Keratinocyte (primary cell): ENCODE results near the gene TACR2. TPM values are rescaled to one million over a fixed set of nuclear protein-coding genes. Genes with fewer than 3 reads are reported as not detected.

Source experiments
- DNase-seq: peaks from one replicate; pipeline ENCODE4 v3.0.0-alpha.2; 2011; ENCODE audit warnings: low read depth, missing footprints, low spot score
- FAIRE-seq: peaks from 2 replicates; lab custom pipeline; 2011; peaks lifted over from hg19 to GRCh38; lab: Jason Lieb, UNC
- H2AFZ ChIP-seq: 2 replicates; pipeline ENCODE4 v1.6.0; 2012; ENCODE audit warnings: low read length, control low read depth, inconsistent platforms; ENCODE audit not compliant: control insufficient read depth
- H3K27ac ChIP-seq: 2 replicates; pipeline ENCODE4 v1.5.1; 2011; ENCODE audit warnings: low read length; ENCODE audit not compliant: control insufficient read depth, insufficient read depth
- H3K27me3 ChIP-seq: 3 replicates; pipeline ENCODE4 v1.6.0; 2011; ENCODE audit warnings: low read length; ENCODE audit not compliant: control insufficient read depth, insufficient read depth; ENCODE audit errors: extremely low read depth
- H3K36me3 ChIP-seq, 2 experiments: 2 replicates in 1 of 2; 3 replicates in 1 of 2; pipeline ENCODE4 v1.5.1; 2011; ENCODE audit warnings: low read length in 2 of 2, mild to moderate bottlenecking in 1 of 2; ENCODE audit not compliant: control insufficient read depth in 2 of 2, insufficient read depth in 2 of 2; ENCODE audit errors: extremely low read depth in 1 of 2
- H3K4me1 ChIP-seq: 3 replicates; pipeline ENCODE4 v1.5.1; 2011; ENCODE audit warnings: low read length; ENCODE audit not compliant: control insufficient read depth, insufficient read depth; ENCODE audit errors: extremely low read depth
- H3K4me2 ChIP-seq: 3 replicates; pipeline ENCODE4 v1.6.0; 2011; ENCODE audit warnings: low read depth, low read length; ENCODE audit not compliant: control insufficient read depth, insufficient read depth; ENCODE audit errors: extremely low read depth
- H3K4me3 ChIP-seq, 3 experiments: fragments of 200-600 bp in 1 of 3; sonication (generic) in 1 of 3; 2 replicates in 2 of 3; 3 replicates in 1 of 3; pipeline ENCODE4 v1.5.1; 2011 to 2016; ENCODE audit warnings: low read length in 3 of 3, mild to moderate bottlenecking in 3 of 3, control low read depth in 2 of 3, inconsistent platforms in 1 of 3, low read depth in 1 of 3, mixed read lengths in 1 of 3, mixed run types in 1 of 3, moderate library complexity in 1 of 3; ENCODE audit not compliant: control insufficient read depth in 2 of 3, insufficient read depth in 2 of 3; ENCODE audit errors: extremely low read depth in 1 of 3
- H3K79me2 ChIP-seq: 2 replicates; pipeline ENCODE4 v1.6.0; 2012; ENCODE audit warnings: low read length; ENCODE audit not compliant: control insufficient read depth, insufficient read depth
- H3K9ac ChIP-seq: 3 replicates; pipeline ENCODE4 v1.6.0; 2011; ENCODE audit warnings: low read length; ENCODE audit not compliant: control insufficient read depth, insufficient read depth; ENCODE audit errors: extremely low read depth
- H3K9me1 ChIP-seq: 3 replicates; pipeline ENCODE4 v1.6.0; 2011; ENCODE audit warnings: low read length; ENCODE audit not compliant: control insufficient read depth, insufficient read depth; ENCODE audit errors: extremely low read depth
- H3K9me3 ChIP-seq: 2 replicates; pipeline ENCODE4 v1.5.1; 2012; ENCODE audit warnings: low read depth, low read length; ENCODE audit not compliant: control insufficient read depth
- H4K20me1 ChIP-seq: 3 replicates; pipeline ENCODE4 v1.6.0; 2011; ENCODE audit warnings: low read length; ENCODE audit not compliant: control insufficient read depth, insufficient read depth; ENCODE audit errors: extremely low read depth
- EZH2 ChIP-seq: IDR thresholded peaks from one replicate; pipeline ENCODE4 v1.6.1; 2012; ENCODE audit warnings: inconsistent platforms, mild to moderate bottlenecking, low read length, moderate library complexity
- dilution Hi-C: fragments of 300-500 bp; cut with MboI; formaldehyde crosslinking; loops from one replicate; pipeline ENCODE4 v1.7.0; 2020; ENCODE audit warnings: low sequenced_read_pairs; ENCODE audit not compliant: extremely low pct_ligation_motif_present
- polyA plus RNA-seq, 5 experiments: library from polyadenylated mRNA; depleted of rRNA in 3 of 5; stranded (reverse) in 3 of 5; stranded (forward) in 1 of 5; unstranded in 1 of 5; fragments of >200 nt; gene quantifications; 1 replicate in 1 of 5; 2 replicates in 3 of 5; 3 replicates in 1 of 5; pipeline versions ENCODE4 v1.2.1 to v1.2.3, GENCODE V29; 2011 to 2012; ENCODE audit warnings: missing spikeins in 2 of 5, low read depth in 1 of 5, low replicate concordance in 1 of 5
- TF ChIP-seq, protein P1 (sequence below), 3 experiments: IDR thresholded peaks in 1 of 3; conservative IDR thresholded peaks in 1 of 3; optimal IDR thresholded peaks in 1 of 3; 2 replicates in 2 of 3; 3 replicates in 1 of 3; pipeline versions ENCODE3 to v1.5.1; 2011; ENCODE audit warnings: low read length in 3 of 3, mild to moderate bottlenecking in 3 of 3, moderate library complexity in 2 of 3, control low read depth in 1 of 3, inconsistent platforms in 1 of 3; ENCODE audit not compliant: insufficient read depth in 2 of 3; ENCODE audit errors: extremely low read depth in 1 of 3

The TACR2 gene
- polyA plus RNA-seq, 1 donor (not counting 4 experiments of a cell fraction or from before 2014, with no cell fraction given), result 0.07 TPM

DNA sequence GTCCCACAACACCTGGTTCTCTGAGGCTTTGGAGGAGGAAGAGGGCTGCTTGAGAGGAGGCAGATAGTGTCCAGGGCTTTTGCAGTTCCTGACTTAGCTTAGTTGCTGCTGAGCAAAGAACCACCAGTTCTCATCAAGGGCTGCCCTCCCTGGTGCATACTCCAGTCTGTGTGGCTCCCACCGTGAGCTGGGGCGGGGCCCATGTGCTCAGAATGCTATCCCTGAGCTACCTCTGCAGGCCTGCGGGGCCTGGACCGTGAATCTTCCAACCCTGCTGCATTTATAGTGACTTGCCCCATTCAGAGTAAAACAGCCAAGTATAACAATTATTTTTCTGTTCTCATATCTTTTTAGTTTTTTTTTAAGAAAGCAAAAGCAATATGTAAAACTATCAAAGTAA, 49.2 kb downstream of the TACR2 start:
- no peak for DNase-seq
- H3K27ac ChIP-seq, result no peak overlapping the region
- dilution Hi-C loops, result no loop called here
- H3K79me2 ChIP-seq, result peaks cover 5% of the 10 kb centered on the region
- peaks cover 21% of the 10 kb centered on the region for H3K4me1 ChIP-seq
- no peaks in the 10 kb centered on the region for H3K27me3 ChIP-seq
- no peak overlapping the region for H3K9ac ChIP-seq
- FAIRE-seq, result no peak
- no peak overlapping the region for H3K4me2 ChIP-seq
- peaks cover 34 to 42% of the 10 kb centered on the region in 2 experiments for H3K36me3 ChIP-seq
- H2AFZ ChIP-seq, result no peak overlapping the region
- no peak for TF ChIP-seq EZH2
- TF ChIP-seq, protein P1, sequence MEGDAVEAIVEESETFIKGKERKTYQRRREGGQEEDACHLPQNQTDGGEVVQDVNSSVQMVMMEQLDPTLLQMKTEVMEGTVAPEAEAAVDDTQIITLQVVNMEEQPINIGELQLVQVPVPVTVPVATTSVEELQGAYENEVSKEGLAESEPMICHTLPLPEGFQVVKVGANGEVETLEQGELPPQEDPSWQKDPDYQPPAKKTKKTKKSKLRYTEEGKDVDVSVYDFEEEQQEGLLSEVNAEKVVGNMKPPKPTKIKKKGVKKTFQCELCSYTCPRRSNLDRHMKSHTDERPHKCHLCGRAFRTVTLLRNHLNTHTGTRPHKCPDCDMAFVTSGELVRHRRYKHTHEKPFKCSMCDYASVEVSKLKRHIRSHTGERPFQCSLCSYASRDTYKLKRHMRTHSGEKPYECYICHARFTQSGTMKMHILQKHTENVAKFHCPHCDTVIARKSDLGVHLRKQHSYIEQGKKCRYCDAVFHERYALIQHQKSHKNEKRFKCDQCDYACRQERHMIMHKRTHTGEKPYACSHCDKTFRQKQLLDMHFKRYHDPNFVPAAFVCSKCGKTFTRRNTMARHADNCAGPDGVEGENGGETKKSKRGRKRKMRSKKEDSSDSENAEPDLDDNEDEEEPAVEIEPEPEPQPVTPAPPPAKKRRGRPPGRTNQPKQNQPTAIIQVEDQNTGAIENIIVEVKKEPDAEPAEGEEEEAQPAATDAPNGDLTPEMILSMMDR (optimal IDR thresholded peaks at IDR 0.05 in 1 of 3, IDR thresholded peaks at IDR 0.05 in 1 of 3, conservative IDR thresholded peaks at IDR 0.05 in 1 of 3; ENCODE audit: extremely low read depth in 1 of 3, insufficient read depth in 2 of 3, low read length in 3 of 3), result no peak
- no peaks in the 10 kb centered on the region for H4K20me1 ChIP-seq
- no peak overlapping the region for H3K4me3 ChIP-seq
- no peaks in the 10 kb centered on the region for H3K9me3 ChIP-seq
- H3K9me1 ChIP-seq, result peaks cover 3% of the 10 kb centered on the region

DNA sequence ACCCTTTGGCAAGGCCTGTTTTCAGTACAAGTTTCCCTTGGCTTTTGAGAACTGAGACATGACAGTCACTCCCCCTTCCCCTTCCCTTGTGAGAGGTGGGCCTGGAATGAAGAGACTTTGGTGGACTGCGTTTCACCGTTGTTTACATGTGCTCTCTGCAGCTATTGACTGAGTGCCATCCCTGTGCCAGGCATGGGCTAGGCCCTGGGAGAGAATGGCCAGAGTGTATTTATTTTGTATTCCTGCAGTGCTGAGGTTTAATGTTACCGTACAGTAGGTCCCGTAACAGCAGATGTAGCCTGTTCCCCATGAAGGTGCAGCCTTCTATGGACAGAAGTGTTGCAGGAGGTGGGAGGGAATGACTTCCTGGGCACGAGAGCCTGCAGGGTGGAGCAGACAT, 50.0 kb downstream of the TACR2 start:
- no peak overlapping the region for H3K27ac ChIP-seq
- no peak for TF ChIP-seq EZH2
- TF ChIP-seq, protein P1 (optimal IDR thresholded peaks at IDR 0.05 in 1 of 3, IDR thresholded peaks at IDR 0.05 in 1 of 3, conservative IDR thresholded peaks at IDR 0.05 in 1 of 3; ENCODE audit: extremely low read depth in 1 of 3, insufficient read depth in 2 of 3, low read length in 3 of 3), result no peak
- peaks cover 3% of the 10 kb centered on the region for H3K9me1 ChIP-seq
- no peaks in the 10 kb centered on the region for H4K20me1 ChIP-seq
- no peak overlapping the region for H3K4me2 ChIP-seq
- DNase-seq (no peak), FAIRE-seq (no peak)
- no peak overlapping the region for H3K4me3 ChIP-seq
- H3K9ac ChIP-seq, result no peak overlapping the region
- peaks cover 33 to 40% of the 10 kb centered on the region in 2 experiments for H3K36me3 ChIP-seq
- peaks cover 7% of the 10 kb centered on the region for H3K79me2 ChIP-seq
- no peaks in the 10 kb centered on the region for H3K9me3 ChIP-seq
- no peak overlapping the region for H2AFZ ChIP-seq
- H3K27me3 ChIP-seq, result no peaks in the 10 kb centered on the region
- dilution Hi-C loops, result no loop called here
- peaks cover 21% of the 10 kb centered on the region for H3K4me1 ChIP-seq
